ENCODE data around the gene RASSF8.

- TF ChIP-seq CTCF (IDR thresholded peaks at IDR 0.05 in 8 of 11, conservative IDR thresholded peaks at IDR 0.05 in 3 of 11) (no peak), POLR2A (IDR thresholded peaks at IDR 0.05) (no peak)
Measured at GRCh38 chr12:26092346-26093105, 134.0 kb downstream of the RASSF8 start.

Data from spleen (tissue), 7 donors.